PC-9 (cell line): ENCODE data around the gene CTR9.

Experiments used
- CTCF ChIP-seq: fragments of 200-600 bp; sonication (generic); conservative IDR thresholded peaks from 2 replicates; pipeline ENCODE4 v1.6.1; 2017; ENCODE audit warnings: mixed run types, antibody characterized with exemption, mild to moderate bottlenecking, moderate library complexity
- EZH2 ChIP-seq: fragments of 200-600 bp; sonication (generic); IDR thresholded peaks from 2 replicates; pipeline ENCODE4 v1.8.0; 2017; ENCODE audit warnings: antibody characterized with exemption, low read depth

- TF ChIP-seq CTCF, result no peak; the same call in 1 of the 2 replicates
- no peak for TF ChIP-seq EZH2
These were observed at the start of gene CTR9 for GRCh38 chr11:10750838-10751580.
